ENCODE data around the gene ZBTB17.

DNA sequence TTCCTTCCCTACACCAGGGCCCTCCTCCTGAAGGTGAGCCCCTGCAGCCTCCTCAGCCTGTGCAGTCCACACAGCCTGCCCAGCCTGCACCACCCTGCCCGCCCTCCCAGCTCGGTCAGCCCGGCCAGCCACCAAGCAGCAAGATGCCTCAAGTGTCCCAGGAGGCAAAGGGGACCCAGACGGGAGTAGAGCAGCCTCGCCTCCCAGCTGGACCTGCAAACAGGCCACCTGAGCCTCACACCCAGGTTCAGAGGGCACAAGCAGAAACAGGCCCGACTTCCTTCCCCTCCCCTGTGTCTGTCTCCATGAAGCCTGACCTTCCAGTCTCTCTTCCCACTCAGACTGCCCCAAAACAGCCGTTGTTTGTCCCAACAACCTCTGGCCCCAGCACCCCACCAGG lies 38.8 kb downstream of the ZBTB17 start:
- TF ChIP-seq, protein P1, sequence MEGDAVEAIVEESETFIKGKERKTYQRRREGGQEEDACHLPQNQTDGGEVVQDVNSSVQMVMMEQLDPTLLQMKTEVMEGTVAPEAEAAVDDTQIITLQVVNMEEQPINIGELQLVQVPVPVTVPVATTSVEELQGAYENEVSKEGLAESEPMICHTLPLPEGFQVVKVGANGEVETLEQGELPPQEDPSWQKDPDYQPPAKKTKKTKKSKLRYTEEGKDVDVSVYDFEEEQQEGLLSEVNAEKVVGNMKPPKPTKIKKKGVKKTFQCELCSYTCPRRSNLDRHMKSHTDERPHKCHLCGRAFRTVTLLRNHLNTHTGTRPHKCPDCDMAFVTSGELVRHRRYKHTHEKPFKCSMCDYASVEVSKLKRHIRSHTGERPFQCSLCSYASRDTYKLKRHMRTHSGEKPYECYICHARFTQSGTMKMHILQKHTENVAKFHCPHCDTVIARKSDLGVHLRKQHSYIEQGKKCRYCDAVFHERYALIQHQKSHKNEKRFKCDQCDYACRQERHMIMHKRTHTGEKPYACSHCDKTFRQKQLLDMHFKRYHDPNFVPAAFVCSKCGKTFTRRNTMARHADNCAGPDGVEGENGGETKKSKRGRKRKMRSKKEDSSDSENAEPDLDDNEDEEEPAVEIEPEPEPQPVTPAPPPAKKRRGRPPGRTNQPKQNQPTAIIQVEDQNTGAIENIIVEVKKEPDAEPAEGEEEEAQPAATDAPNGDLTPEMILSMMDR (IDR thresholded peaks at IDR 0.05): no peak
- TF ChIP-seq POLR2A (IDR thresholded peaks at IDR 0.05): no peak

Measured in Peyer's patch (tissue), 4 donors.